SK-N-SH (cell line): ENCODE results near the gene HNRNPM.

Experiments used
- CTCF ChIP-seq: fragments of 200-600 bp; sonication (generic); IDR thresholded peaks from 2 replicates; pipeline ENCODE4 v1.6.1; 2017; ENCODE audit warnings: antibody characterized with exemption, mild to moderate bottlenecking, moderate library complexity
- TF ChIP-seq, protein P1 (sequence below): IDR thresholded peaks from 2 replicates; pipeline ENCODE4 v1.6.1; 2012; ENCODE audit warnings: mild to moderate bottlenecking, low read depth, low read length, moderate library complexity

DNA sequence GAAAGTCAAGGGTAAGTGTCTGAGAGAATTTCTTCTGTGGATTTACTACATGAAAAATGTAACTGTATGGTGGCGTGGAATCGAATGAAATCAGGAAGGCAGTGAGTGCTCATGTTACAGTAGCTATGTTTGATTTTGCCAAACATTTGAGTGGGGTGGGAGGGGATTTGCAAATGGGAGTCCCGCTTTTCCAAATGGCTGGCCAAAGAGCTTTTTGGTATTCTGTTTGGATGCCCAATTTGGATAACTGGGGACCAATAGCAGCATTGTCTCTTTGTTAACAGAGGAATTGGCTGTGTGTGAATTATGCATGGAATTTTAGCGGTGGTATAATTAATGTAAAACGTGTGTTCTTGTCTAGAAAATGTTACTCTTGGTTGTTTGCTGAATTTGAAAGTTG lies 17.8 kb downstream of the HNRNPM start:
- TF ChIP-seq CTCF, result no peak
- TF ChIP-seq, protein P1, sequence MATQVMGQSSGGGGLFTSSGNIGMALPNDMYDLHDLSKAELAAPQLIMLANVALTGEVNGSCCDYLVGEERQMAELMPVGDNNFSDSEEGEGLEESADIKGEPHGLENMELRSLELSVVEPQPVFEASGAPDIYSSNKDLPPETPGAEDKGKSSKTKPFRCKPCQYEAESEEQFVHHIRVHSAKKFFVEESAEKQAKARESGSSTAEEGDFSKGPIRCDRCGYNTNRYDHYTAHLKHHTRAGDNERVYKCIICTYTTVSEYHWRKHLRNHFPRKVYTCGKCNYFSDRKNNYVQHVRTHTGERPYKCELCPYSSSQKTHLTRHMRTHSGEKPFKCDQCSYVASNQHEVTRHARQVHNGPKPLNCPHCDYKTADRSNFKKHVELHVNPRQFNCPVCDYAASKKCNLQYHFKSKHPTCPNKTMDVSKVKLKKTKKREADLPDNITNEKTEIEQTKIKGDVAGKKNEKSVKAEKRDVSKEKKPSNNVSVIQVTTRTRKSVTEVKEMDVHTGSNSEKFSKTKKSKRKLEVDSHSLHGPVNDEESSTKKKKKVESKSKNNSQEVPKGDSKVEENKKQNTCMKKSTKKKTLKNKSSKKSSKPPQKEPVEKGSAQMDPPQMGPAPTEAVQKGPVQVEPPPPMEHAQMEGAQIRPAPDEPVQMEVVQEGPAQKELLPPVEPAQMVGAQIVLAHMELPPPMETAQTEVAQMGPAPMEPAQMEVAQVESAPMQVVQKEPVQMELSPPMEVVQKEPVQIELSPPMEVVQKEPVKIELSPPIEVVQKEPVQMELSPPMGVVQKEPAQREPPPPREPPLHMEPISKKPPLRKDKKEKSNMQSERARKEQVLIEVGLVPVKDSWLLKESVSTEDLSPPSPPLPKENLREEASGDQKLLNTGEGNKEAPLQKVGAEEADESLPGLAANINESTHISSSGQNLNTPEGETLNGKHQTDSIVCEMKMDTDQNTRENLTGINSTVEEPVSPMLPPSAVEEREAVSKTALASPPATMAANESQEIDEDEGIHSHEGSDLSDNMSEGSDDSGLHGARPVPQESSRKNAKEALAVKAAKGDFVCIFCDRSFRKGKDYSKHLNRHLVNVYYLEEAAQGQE, result no peak
